Measurements from ENCODE around the gene CPTP. TPM values are rescaled to one million over a fixed set of nuclear protein-coding genes. Genes with fewer than 3 reads are reported as not detected.

Gene CPTP
- total RNA-seq, 4 donors from 2014 or later, result 10.4 to 42.7 (median 30.1) TPM

GRCh38 chr1:1373815-1374588, 49.4 kb downstream of the CPTP start:
- Histone ChIP-seq H3K27ac (peak overlapping the region in 3 of 4 donors; percentile 95 to 99 (median 97)), H3K9me3 (no peaks in the 10 kb centered on the region), H3K4me3 (peak overlapping the region; percentile 73 to 99), H3K36me3 (peaks cover 0 to 17% of the 10 kb centered on the region in 2 donors), H3K27me3 (no peaks in the 10 kb centered on the region), H3K4me1 (peaks cover 0 to 43% (median 27%) of the 10 kb centered on the region in 3 donors)
- 83 to 93% methylated on average over 3 to 18 of the region's 52 CpGs for WGBS, 2 donors (ENCODE audit: low coverage in 1 of 2)
- TF ChIP-seq POLR2A (IDR thresholded peaks at IDR 0.05), result no peak
- TF ChIP-seq POLR2AphosphoS5 (IDR thresholded peaks at IDR 0.05), result no peak
- TF ChIP-seq CTCF (IDR thresholded peaks at IDR 0.05), result no peak
- no peak for TF ChIP-seq EP300 (IDR thresholded peaks at IDR 0.05)
- ATAC-seq, result no peak

GRCh38 chr1:1374589-1374928, 50.0 kb downstream of the CPTP start:
- Histone ChIP-seq H3K9me3 (no peaks in the 10 kb centered on the region), H3K4me1 (peaks cover 0 to 43% (median 27%) of the 10 kb centered on the region in 3 donors), H3K36me3 (peaks cover 0 to 17% of the 10 kb centered on the region in 2 donors), H3K27ac (peak overlapping the region; percentile 85 to 99 (median 96)), H3K4me3 (peak overlapping the region; percentile 73 to 99), H3K27me3 (no peaks in the 10 kb centered on the region)
- no CpG with 5 or more reads among the region's 24 CpGs for WGBS, 2 donors (ENCODE audit: low coverage in 1 of 2)
- ATAC-seq, result no peak
- TF ChIP-seq CTCF (IDR thresholded peaks at IDR 0.05) (no peak), EP300 (IDR thresholded peaks at IDR 0.05) (no peak), POLR2A (IDR thresholded peaks at IDR 0.05) (no peak), POLR2AphosphoS5 (IDR thresholded peaks at IDR 0.05) (no peak)

- ATAC-seq, result peak; percentile 97
- Histone ChIP-seq H3K4me1 (peaks cover 0 to 43% (median 27%) of the 10 kb centered on the region in 3 donors), H3K9me3 (no peaks in the 10 kb centered on the region), H3K36me3 (peaks cover 0 to 17% of the 10 kb centered on the region in 2 donors), H3K27ac (peak within 1 kb of the TSS; percentile 85 to 99 (median 96)), H3K4me3 (peak within 1 kb of the TSS; percentile 73 to 99), H3K27me3 (no peaks in the 10 kb centered on the region)
- 0 to 1% methylated on average over 14 to 15 of the region's 85 CpGs for WGBS, 2 donors (ENCODE audit: low coverage in 1 of 2)
- TF ChIP-seq POLR2A (IDR thresholded peaks at IDR 0.05), result peak; percentile 70 to 71
- TF ChIP-seq CTCF (IDR thresholded peaks at IDR 0.05), result peak in 3 of 4 experiments; percentile 40 to 62 (median 56)
- TF ChIP-seq EP300 (IDR thresholded peaks at IDR 0.05), result no peak
- peak; percentile 81 for TF ChIP-seq POLR2AphosphoS5 (IDR thresholded peaks at IDR 0.05)
These were observed 50.5 kb downstream of the CPTP start, which contains the start of gene AURKAIP1 for GRCh38 chr1:1374929-1375662. Gene AURKAIP1, minus strand, starts transcription at chr1:1375207. Its CDS starts 451 bp downstream, at chr1:1374756.

GRCh38 chr1:1376551-1377226, 52.1 kb downstream of the CPTP start:
- no peak for TF ChIP-seq EP300 (IDR thresholded peaks at IDR 0.05)
- no peak for TF ChIP-seq CTCF (IDR thresholded peaks at IDR 0.05)
- TF ChIP-seq POLR2A (IDR thresholded peaks at IDR 0.05), result no peak
- TF ChIP-seq POLR2AphosphoS5 (IDR thresholded peaks at IDR 0.05), result no peak
- Histone ChIP-seq H3K27me3 (no peaks in the 10 kb centered on the region), H3K27ac (peak overlapping the region in 2 of 4 donors; percentile 95 to 97), H3K4me3 (no peak overlapping the region), H3K4me1 (peaks cover 0 to 38% (median 25%) of the 10 kb centered on the region in 3 donors), H3K9me3 (no peaks in the 10 kb centered on the region), H3K36me3 (peaks cover 0 to 29% of the 10 kb centered on the region in 2 donors)
- ATAC-seq, result no peak
- 70 to 83% methylated on average over 1 to 4 of the region's 10 CpGs for WGBS, 2 donors (ENCODE audit: low coverage in 1 of 2)
